Body of pancreas (tissue), 4 donors: ENCODE data around the gene SRRM5. TPM values are rescaled to one million over a fixed set of nuclear protein-coding genes. Genes with fewer than 3 reads are reported as not detected.
"Not testable (repeated sequence)": the region's sequence is repeated elsewhere in the genome, so short reads cannot be mapped to it uniquely, and the experiment has no call there.

ENCODE experiments used
- ATAC-seq: fragments of 150-250 bp; one replicate; pipeline ENCODE4 v1.9.1; 2016
- DNase-seq, 4 donors: peaks; one replicate each; pipeline ENCODE4 v3.0.0-alpha.2; 2019
- H3K27ac ChIP-seq, 4 donors: fragments of 200-600 bp; sonication (generic); 1 replicate in 3 of 4; 2 replicates in 1 of 4; pipeline versions ENCODE4 v1.5.1 to v1.6.1; 2016 to 2019; ENCODE audit warnings: mild to moderate bottlenecking in 1 of 4, mixed read lengths in 1 of 4, moderate library complexity in 1 of 4
- H3K27me3 ChIP-seq, 2 donors: fragments of 200-600 bp; sonication (generic); one replicate each; pipeline ENCODE4 v1.6.0; 2016; ENCODE audit warnings: mild to moderate bottlenecking in 1 of 2
- H3K36me3 ChIP-seq, 2 donors: fragments of 200-600 bp; sonication (generic); replicated peaks in 1 of 2; 2 replicates each; pipeline ENCODE4 v1.5.1; 2016; ENCODE audit warnings: low read depth in 2 of 2; ENCODE audit not compliant: insufficient read depth in 1 of 2
- H3K4me1 ChIP-seq: fragments of 200-600 bp; sonication (generic); one replicate; pipeline ENCODE4 v1.6.0; 2016
- H3K4me3 ChIP-seq, 2 donors: fragments of 200-600 bp; sonication (generic); 1 replicate in 1 of 2; 2 replicates in 1 of 2; pipeline ENCODE4 v1.5.1; 2016 to 2019
- H3K9me3 ChIP-seq, 3 donors: fragments of 200-600 bp; sonication (generic); 1 replicate in 2 of 3; 2 replicates in 1 of 3; pipeline ENCODE4 v1.5.1; 2016
- POLR2A ChIP-seq, 3 donors: fragments of 450-650 bp; IDR thresholded peaks; one replicate each; pipeline ENCODE4 v1.6.1; 2016; ENCODE audit warnings: antibody characterized with exemption in 3 of 3, mild to moderate bottlenecking in 2 of 3
- WGBS, 2 donors: methylation state at CpG; one replicate each; pipeline ENCODE4 v1.1.5; 2017; 5-methylcytosine and 5-hydroxymethylcytosine counted together
- intact Hi-C: fragments of 100-400 bp; cut with DNase I; formaldehyde crosslinking; loops from one replicate; pipeline ENCODE4 v1.15.1; 2023
- total RNA-seq, 2 donors: library from RNA; depleted of rRNA; stranded (reverse); fragments of >200 nt; gene quantifications; one replicate each; pipeline ENCODE4 v1.1.0, GENCODE V29; 2016
- TF ChIP-seq, protein P1 (sequence below), 7 experiments: fragments of 450-650 bp in 4 of 7; fragments of 200-600 bp in 3 of 7; sonication (generic) in 3 of 7; IDR thresholded peaks; one replicate each; pipeline ENCODE4 v1.5.1; 2016 to 2019; ENCODE audit warnings: antibody characterized with exemption in 7 of 7

Gene SRRM5
- total RNA-seq, 2 donors from 2014 or later: 0.33 to 2.1 TPM

DNA sequence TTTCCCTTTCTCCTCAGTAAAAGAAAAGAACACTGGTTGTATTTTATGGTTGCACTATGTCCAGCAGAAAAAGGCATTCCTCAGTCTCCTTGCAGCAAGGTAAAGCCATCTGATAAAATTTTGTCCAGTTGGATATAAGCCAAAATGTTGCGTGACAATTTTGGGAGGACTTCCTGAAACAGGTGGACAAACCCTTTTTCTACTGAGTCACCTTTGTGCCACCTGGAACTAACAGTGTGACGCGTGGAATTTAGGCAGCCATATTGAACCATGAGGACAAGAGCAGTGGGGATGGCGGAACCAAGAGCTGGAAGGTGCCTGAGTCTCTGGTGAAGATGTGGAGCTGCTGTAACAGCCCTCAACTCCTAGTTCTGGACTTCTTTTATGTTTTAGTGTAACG, 19.6 kb downstream of the SRRM5 start:
- intact Hi-C loops: no loop called here
- no peak for ATAC-seq
- Histone ChIP-seq H3K4me1 (peaks cover 4% of the 10 kb centered on the region), H3K4me3 (no peak overlapping the region), H3K36me3 (no peaks in the 10 kb centered on the region), H3K9me3 (no peaks in the 10 kb centered on the region), H3K27me3 (no peaks in the 10 kb centered on the region), H3K27ac (no peak overlapping the region)
- 82 to 85% methylated on average over 5 of the region's 5 CpGs for WGBS, 2 donors
- no peak for DNase-seq
- no peak for TF ChIP-seq POLR2A (IDR thresholded peaks at IDR 0.05)
- TF ChIP-seq, protein P1, sequence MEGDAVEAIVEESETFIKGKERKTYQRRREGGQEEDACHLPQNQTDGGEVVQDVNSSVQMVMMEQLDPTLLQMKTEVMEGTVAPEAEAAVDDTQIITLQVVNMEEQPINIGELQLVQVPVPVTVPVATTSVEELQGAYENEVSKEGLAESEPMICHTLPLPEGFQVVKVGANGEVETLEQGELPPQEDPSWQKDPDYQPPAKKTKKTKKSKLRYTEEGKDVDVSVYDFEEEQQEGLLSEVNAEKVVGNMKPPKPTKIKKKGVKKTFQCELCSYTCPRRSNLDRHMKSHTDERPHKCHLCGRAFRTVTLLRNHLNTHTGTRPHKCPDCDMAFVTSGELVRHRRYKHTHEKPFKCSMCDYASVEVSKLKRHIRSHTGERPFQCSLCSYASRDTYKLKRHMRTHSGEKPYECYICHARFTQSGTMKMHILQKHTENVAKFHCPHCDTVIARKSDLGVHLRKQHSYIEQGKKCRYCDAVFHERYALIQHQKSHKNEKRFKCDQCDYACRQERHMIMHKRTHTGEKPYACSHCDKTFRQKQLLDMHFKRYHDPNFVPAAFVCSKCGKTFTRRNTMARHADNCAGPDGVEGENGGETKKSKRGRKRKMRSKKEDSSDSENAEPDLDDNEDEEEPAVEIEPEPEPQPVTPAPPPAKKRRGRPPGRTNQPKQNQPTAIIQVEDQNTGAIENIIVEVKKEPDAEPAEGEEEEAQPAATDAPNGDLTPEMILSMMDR (IDR thresholded peaks at IDR 0.05): no peak

DNA sequence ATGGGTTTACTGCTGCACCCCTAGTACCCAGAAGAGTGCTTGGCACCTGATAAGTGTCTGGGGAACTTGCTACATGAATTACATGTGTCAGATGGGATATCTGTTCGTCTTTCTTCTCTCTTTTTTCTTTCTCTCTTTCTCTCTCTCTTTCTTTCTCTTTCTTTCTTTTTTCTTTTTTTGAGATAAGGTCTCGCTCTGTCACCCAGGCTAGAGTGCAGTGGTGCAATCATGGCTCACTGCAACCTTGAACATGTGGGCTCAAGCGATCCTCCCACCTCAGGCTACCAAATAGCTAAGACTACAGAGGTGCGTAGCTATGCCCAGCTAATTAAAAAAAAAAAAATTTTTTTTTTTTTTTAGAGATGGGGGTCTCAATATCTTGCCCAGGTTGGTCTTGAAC, 21.6 kb downstream of the SRRM5 start:
- no peak for DNase-seq
- 70 to 86% methylated on average over 4 of the region's 4 CpGs for WGBS, 2 donors
- no peak overlapping the region for H3K4me3 ChIP-seq

DNA sequence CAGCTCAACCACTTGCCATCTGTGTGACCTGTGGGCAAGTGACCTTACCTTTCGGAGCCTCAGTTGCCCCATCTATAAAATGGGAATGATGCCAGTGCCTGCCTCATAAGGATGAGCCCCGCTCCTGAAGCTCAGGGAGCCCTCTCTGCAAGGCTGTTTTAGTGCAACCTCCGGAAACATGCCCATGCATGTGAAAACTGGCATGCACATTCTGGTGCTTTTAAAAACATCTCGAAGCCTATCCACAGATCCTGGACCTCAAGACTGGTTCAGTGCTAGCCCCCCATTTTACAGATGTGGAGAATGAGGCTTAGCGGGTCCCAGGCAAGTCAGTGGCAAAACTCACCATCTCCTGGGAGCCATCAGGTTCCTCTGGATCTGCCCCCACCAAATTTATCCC, 22.2 kb downstream of the SRRM5 start:
- no peaks in the 10 kb centered on the region for H3K9me3 ChIP-seq
- TF ChIP-seq, protein P1 (IDR thresholded peaks at IDR 0.05): no peak
- no peak for TF ChIP-seq POLR2A (IDR thresholded peaks at IDR 0.05)
- no peak overlapping the region for H3K27ac ChIP-seq
- H3K4me1 ChIP-seq: peaks cover 10% of the 10 kb centered on the region
- DNase-seq (no peak), ATAC-seq (no peak)
- no peak overlapping the region for H3K4me3 ChIP-seq
- intact Hi-C loops: no loop called here
- no peaks in the 10 kb centered on the region for H3K36me3 ChIP-seq
- no peaks in the 10 kb centered on the region for H3K27me3 ChIP-seq
- WGBS, 2 donors: 83 to 84% methylated on average over 1 to 5 of the region's 5 CpGs

More for the DNA sequence above, 21.6 kb downstream of the SRRM5 start:
- ATAC-seq: no peak
- Histone ChIP-seq H3K36me3 (no peaks in the 10 kb centered on the region), H3K27ac (no peak overlapping the region), H3K27me3 (no peaks in the 10 kb centered on the region), H3K4me1 (peaks cover 4% of the 10 kb centered on the region), H3K9me3 (no peaks in the 10 kb centered on the region)
- intact Hi-C loops: no loop called here
- TF ChIP-seq POLR2A (IDR thresholded peaks at IDR 0.05): no peak
- TF ChIP-seq, protein P1 (IDR thresholded peaks at IDR 0.05): no peak

DNA sequence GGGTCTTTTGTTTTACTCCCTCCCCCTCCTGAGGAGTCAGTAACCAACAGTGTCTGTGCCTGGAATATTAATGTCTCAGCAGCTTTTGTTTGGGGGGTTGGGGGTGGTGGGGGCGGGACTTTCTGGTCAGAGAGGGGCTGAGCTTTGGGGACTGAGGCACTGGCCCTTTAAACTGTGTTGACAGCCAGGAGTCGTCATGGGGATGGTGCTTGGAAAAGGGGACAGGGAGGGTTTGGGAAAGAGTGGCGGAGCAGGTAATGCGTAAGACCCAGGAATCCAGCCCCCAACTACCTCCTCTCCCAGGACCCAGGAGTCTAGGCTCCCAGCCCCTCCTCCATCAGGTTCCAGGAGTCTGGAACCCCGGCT, 22.6 kb downstream of the SRRM5 start:
- ATAC-seq (no peak), DNase-seq (no peak)
- H3K9me3 ChIP-seq: no peaks in the 10 kb centered on the region
- H3K27me3 ChIP-seq: no peaks in the 10 kb centered on the region
- no peak overlapping the region for H3K27ac ChIP-seq
- H3K4me1 ChIP-seq: peaks cover 12% of the 10 kb centered on the region
- no peak overlapping the region for H3K4me3 ChIP-seq
- 51 to 59% methylated on average over 5 of the region's 5 CpGs for WGBS, 2 donors
- TF ChIP-seq, protein P1 (IDR thresholded peaks at IDR 0.05): no peak
- no peak for TF ChIP-seq POLR2A (IDR thresholded peaks at IDR 0.05)
- H3K36me3 ChIP-seq: no peaks in the 10 kb centered on the region
- intact Hi-C loops: no loop called here

DNA sequence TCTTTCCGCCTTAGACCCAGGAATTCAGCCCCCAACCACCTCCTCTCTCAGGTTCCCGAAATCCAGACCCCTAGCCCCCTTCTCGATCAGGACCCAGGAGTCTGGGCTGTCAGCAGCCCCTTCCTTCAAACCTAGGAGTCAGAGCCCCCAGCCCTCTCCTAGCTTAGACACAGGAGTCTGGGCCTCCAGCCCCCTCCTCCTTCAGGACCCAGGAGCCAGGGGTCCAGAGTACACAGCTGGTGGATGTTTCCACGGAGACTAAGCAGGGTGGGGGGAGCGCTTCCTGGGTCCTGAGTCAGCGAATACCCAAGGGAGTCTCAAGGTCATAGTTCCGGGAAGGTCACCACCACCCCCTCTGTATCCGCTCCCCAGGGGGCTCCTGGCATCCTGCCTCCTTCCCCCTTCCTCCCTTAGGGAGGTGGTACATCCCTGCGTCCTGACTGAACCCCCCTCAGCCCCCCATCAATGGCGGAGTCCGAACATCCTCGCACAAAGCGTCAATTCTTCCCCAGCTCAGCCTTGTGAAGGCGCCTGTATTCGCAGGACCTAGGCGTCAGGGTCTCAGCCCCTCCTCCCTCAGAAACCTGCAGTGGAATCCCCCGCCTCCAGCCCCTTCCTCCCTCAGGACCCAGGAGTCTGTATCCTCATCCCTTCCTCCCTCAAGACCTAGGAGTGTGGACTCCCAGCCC, 23.1 kb downstream of the SRRM5 start:
- TF ChIP-seq POLR2A (IDR thresholded peaks at IDR 0.05): no peak
- TF ChIP-seq, protein P1 (IDR thresholded peaks at IDR 0.05): no peak
- Histone ChIP-seq H3K4me1 (peaks cover 12% of the 10 kb centered on the region), H3K27ac (no peak overlapping the region), H3K36me3 (no peaks in the 10 kb centered on the region), H3K27me3 (no peaks in the 10 kb centered on the region), H3K9me3 (no peaks in the 10 kb centered on the region), H3K4me3 (no peak overlapping the region)
- DNase-seq: peak in 1 of 4 donors; percentile 11
- 30 to 45% methylated on average over 17 of the region's 17 CpGs for WGBS, 2 donors
- intact Hi-C loops: no loop called here
- ATAC-seq: no peak

DNA sequence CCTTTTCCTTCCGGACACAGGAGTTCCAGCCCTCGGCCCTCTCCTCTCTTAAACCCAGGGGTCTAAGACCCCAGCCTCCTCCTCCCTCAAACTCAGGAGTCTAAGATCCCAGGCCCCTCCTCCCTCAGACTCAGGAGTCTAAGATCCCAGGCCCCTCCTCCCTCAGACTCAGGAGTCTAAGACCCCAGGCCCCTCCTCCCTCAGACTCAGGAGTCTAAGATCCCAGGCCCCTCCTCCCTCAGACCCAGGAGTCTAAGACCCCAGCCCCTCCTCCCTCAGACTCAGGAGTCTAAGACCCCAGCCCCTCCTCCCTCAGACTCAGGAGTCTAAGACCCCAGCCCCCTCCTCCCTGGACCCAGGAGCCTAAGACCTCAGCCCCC, 23.7 kb downstream of the SRRM5 start:
- H3K36me3 ChIP-seq, DNase-seq, ATAC-seq, H3K27me3 ChIP-seq, H3K4me3 ChIP-seq, H3K27ac ChIP-seq, intact Hi-C loops, H3K9me3 ChIP-seq: not testable (repeated sequence)
- peaks cover 17% of the 10 kb centered on the region for H3K4me1 ChIP-seq
- 40 to 43% methylated on average over 2 of the region's 2 CpGs for WGBS, 2 donors
